Stimulated activated CD4-positive, alpha-beta T cell treated with anti-CD3 and anti-CD28 coated beads, Interleukin-4, amount 100 ng/mL, for 4 hours (primary cell): ENCODE data around the gene GNPTG.

ENCODE experiments used
- DNase-seq, 2 experiments: peaks; one replicate each; pipeline ENCODE4 v3.0.0-alpha.2; 2020

GNPTG gene

GRCh38 chr16:1335211-1335971, 16.3 kb upstream of the GNPTG start:
- DNase-seq, result no peak

GRCh38 chr16:1335996-1336395, 15.7 kb upstream of the GNPTG start:
- DNase-seq, result no peak

GRCh38 chr16:1336619-1337018, 15.1 kb upstream of the GNPTG start:
- no peak for DNase-seq

GRCh38 chr16:1337486-1337885, 14.2 kb upstream of the GNPTG start:
- no peak for DNase-seq

GRCh38 chr16:1338119-1338730, 13.5 kb upstream of the GNPTG start:
- DNase-seq, result no peak

GRCh38 chr16:1338855-1339675, 12.7 kb upstream of the GNPTG start:
- no peak for DNase-seq

- no peak for DNase-seq
Observed at GRCh38 chr16:1340730-1341494, 10.8 kb upstream of the GNPTG start.

- no peak for DNase-seq
Observed at GRCh38 chr16:1341495-1342420, 10.0 kb upstream of the GNPTG start.

- peak; percentile 84 to 93 for DNase-seq
Observed at GRCh38 chr16:1342526-1343427, 9.0 kb upstream of the GNPTG start.

GRCh38 chr16:1343428-1344242, 8.1 kb upstream of the GNPTG start:
- DNase-seq, result no peak

- DNase-seq, result no peak
Observed at GRCh38 chr16:1344499-1344898, 7.2 kb upstream of the GNPTG start.

- DNase-seq, result no peak
Observed at GRCh38 chr16:1345087-1345486, 6.6 kb upstream of the GNPTG start.

- no peak for DNase-seq
Observed at GRCh38 chr16:1345651-1346421, 5.9 kb upstream of the GNPTG start.

- no peak for DNase-seq
Observed at GRCh38 chr16:1346422-1347285, 5.1 kb upstream of the GNPTG start.

GRCh38 chr16:1347286-1347855, 4.4 kb upstream of the GNPTG start:
- no peak for DNase-seq

- no peak for DNase-seq
Observed at GRCh38 chr16:1347962-1348361, 3.8 kb upstream of the GNPTG start.

- DNase-seq, result no peak
Observed at GRCh38 chr16:1348441-1348840, 3.3 kb upstream of the GNPTG start.

GRCh38 chr16:1348926-1349325, 2.8 kb upstream of the GNPTG start:
- no peak for DNase-seq
